Measurements from ENCODE around the gene TBCC.

Gene TBCC

DNA sequence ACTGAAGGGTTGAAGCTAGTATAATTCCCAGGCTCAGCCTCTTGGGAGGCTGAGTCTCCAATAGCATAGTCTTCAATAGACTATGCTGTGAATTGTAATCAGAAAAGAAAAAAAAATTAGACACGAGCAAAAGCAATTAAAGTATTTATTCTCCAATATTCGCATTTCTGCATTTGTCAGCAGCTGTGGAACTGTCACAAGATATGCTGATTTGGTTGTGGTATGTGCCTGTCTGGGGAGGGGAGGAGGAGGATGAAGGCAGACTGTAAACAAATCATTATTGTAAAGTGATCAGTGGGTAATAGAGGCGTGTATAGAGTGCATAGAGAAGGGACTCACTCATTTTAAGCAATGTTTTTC lies 25.8 kb upstream of the TBCC start:
- no peak for DNase-seq (ENCODE audit: low spot score)

DNA sequence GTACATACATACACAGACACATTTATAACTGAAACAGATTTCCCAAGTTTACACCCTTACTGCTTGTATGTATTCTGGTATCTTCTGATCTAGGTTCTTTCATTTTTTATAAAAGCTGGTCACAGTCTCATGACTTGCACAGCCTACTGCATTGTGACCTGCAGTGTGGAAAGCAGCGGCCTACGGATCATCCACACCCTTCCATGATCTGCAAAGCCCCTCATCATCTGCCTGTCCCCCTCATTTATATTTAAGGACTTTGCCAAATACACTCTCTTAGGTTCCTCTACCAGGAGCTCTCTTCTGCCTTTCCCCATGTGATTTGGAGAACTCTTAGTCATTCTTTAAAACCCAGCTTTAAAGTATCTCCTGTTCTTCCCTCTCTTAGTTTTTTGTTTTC lies 23.9 kb upstream of the TBCC start:
- no peak for DNase-seq (ENCODE audit: low spot score)

DNA sequence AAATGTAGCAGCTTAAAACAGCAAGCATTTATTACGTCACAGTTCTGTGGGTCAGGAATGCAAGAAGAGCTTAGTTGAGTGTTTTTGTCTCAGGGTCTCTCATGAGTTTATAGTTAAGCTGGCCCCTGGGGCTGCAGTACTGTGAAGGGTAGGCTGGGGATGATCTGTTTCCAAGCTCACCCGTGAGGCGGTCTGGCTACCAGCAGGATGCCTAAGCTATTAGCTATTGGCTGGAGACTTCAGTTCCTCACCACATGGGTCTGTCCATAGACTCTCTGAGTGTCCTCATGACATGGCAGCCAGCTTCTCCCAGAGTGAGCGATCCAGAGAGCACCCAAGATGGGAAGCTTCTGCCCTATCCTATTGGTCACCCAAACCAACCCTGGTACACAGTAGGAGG lies 23.1 kb upstream of the TBCC start:
- no peak for DNase-seq (ENCODE audit: low spot score)

DNA sequence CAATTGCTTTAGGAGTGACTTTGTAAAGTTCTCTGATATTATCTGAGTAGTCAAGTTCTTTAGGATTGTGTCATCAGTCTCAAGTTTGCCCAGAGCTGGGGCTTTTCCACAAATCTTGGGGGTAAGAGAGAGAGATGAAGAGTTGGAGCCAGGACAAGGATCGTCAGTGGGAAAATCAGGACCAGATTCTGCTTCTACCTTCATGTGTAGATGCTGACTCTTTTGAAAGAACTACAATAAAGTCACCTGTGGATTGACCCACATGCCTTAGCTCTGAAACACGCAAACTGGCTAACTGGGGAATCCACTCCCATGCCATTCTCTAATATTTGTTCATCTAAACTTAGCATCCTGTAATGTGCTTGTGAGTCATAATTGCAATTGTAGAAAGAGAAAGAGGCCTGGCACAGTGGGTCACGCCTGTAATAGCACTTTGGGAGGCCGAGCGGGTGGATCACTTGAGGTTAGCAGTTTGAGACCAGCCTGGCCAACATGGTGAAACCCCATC lies 20.3 kb upstream of the TBCC start:
- no peak for DNase-seq (ENCODE audit: low spot score)

DNA sequence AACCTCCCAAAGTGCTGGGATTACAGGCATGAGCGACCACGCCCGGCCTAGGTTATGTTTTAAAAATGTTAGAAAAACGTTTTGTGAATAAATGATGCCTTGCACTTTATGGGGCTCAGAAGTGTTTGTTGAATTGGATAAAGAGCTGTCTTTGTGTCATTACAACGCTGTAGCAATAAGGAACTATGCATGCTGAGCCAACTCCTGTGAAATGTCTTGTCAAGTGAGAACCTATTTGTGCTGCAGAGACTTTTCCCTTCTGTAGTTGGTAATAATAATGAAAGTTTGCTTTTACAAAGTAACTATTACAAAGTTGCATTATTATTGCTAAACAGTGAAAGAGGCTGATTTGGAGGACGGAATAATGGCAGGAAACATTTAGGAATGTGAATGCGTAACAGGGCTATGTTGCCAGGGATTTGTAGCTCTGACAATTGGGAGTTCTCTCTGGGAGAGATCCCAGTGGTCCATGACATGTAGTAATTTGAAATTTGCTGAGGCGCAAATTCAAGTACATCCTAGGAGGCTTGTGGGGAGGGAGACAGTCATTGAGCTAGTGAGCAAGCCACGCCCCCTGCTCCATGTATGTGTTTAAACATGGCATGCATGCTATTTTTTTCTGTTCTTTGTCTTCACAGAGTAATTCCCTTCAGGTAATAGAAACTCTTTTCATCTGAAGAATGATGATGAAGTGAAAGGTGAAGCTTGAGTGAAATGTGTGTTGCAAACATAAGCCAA lies 19.2 kb upstream of the TBCC start:
- DNase-seq (ENCODE audit: low spot score): no peak

DNA sequence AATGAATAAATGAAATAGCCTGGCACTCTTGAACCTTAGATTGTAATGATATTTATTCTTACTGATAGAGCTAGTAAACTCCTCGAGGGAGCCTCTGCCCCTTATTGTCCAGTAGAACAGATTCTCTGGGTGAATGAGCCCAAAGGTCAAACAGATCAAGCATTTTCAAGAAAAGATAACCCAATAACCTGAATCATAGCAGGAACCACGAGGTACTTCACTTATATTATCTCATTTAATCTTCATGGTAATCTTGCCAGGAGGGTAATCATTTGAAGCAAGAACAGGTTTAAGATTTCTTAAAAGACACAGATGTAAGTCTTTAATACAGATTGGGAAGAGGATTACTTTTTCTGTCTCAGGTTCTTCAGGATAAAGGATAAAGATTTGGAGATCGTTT lies 17.0 kb upstream of the TBCC start:
- DNase-seq (ENCODE audit: low spot score): no peak

DNA sequence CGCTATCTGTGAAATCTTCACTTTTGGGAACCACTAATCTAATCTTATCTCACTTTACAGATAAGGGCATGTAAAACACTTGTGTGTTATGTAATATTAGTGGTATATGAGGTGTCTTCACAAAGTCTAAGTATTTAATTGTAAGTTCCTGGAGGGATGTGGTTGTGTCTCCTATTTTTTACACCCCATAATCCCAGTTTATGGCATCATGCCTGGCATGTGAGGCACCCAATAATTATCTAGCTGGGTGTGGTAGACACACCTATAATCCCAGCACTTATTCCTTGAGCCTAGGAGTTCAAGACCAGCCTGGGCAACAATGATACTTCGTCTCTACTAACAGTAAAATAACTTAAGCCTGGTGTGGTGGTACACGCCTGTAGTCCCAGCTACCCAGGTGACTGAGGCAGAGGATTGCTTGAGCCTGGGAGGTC lies 16.5 kb upstream of the TBCC start:
- DNase-seq (ENCODE audit: low spot score): no peak

DNA sequence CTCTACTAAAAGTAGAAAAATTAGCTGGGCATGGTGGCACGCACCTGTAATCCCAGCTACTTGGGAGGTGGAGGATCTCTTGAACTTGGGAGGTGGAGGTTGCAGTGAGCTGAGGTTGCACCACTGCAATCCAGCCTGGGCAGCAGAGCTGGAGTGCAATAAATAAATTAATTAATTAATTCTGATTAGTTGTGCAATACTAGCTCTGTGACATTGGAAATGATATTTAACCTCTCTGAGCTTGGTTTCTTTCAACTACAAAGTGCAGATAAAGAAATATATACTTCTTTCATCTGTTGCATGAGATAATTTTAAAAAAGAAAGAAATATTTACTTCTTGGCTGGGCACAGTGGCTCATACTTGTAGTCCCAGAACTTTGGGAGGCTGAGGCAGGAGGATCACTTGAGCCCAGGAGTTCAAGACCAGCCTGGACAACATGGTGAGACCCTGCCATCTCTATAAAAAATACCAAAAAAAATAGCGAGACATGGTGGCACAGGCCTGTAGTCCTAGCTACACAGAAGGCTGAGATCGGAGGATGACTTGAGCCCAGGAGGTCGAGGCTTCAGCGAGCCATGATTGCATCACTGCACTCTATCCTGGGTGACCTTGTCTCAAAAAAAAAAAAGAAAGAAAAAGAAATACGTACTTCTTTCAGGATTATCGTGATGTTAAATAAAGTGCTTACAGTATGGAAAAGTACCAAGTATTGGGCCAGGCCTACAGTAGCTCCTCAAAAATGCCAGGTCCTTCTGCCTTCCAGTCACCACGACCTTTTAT lies 15.6 kb upstream of the TBCC start:
- DNase-seq (ENCODE audit: low spot score): no peak

DNA sequence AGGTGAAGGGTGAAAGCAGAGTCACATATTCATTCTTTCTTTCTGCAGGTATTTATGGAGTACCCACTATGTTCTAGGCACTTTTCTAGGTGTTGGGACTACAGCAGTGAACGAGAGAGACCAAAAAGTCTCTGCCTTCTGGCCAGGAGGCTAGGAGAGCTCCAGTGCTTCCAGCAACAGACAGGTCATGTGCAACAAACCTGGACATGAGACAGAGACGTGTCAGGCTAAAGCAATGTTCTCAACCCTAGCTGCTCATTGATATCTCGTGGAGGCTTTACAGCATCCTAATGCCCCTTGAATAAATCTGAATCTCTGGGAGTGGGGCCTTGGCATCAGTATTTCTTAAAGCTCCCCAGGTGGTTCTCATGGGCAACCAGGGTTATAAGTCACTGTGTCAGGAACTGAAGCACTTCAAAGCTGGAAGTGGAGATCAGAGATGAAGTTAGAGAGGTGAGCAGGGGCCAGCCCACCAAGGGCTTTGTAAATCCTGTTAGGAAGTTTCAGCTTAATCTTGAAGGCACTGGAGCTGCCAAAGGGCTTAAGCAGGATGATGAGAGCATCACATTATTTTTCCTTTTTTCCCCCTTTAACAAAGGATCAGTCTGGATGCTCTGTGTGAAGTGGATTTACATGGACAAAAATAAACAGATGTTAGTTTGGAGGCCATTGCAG lies 13.0 kb upstream of the TBCC start:
- DNase-seq (ENCODE audit: low spot score): no peak

DNA sequence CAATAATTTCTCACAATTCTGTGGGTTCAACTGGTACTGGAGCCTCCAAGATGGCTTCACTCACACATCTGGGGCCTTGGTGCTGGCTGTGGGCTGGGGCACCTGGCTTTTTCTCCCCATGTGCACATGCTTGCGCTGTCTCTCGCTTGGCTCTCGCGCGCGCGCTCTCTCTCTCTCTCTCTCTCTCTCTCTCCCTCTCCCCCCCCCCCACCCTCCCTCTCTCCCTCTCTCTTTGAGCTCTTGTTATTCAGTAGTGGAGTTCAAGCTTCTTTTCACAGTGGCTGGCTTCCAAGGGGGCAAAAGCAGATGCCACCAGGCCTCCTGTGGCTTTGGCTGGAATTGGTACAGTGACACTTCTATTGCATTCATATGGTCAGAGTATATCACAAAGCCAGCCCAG lies 10.8 kb upstream of the TBCC start:
- DNase-seq (ENCODE audit: low spot score): no peak

DNA sequence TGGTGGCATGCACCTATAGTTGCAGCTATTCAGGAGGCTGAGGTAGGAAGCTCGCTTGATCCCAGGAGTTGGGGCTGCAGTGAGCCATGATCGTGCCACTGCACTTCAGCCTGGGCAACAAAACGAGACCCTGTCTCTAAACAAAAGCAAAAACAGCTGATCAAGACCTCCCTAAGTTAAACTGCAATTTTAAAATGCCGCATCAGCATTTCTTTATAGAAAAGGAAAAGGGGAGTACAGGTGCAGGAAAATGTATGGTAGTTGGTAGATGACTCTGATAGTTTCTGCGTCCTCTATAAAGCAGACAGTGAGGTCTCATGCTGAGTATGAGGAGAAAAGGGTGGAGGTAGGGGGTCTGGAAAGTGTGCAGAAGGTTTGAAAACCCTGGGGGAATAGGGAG lies 8.9 kb upstream of the TBCC start:
- DNase-seq (ENCODE audit: low spot score): no peak

DNA sequence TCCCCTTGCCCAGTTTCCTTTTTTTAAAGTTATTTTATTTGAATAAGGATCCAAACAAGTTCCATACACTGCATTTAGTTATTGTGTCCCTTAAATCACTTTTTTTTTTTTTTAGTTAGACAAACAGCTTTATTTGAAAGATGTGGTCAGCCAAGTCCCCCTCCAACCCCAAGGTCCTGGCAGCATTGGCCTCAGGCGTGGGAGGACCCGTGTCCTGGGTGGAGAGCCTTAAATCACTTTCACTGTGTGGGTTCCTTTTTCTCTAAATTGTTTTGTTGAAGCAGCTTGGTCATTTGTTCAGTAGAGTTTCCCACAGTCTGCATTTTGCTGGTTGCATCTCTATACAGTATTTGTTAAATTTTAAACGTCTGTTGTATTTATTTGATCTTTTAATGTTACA lies 5.2 kb upstream of the TBCC start:
- DNase-seq (ENCODE audit: low spot score): no peak

DNA sequence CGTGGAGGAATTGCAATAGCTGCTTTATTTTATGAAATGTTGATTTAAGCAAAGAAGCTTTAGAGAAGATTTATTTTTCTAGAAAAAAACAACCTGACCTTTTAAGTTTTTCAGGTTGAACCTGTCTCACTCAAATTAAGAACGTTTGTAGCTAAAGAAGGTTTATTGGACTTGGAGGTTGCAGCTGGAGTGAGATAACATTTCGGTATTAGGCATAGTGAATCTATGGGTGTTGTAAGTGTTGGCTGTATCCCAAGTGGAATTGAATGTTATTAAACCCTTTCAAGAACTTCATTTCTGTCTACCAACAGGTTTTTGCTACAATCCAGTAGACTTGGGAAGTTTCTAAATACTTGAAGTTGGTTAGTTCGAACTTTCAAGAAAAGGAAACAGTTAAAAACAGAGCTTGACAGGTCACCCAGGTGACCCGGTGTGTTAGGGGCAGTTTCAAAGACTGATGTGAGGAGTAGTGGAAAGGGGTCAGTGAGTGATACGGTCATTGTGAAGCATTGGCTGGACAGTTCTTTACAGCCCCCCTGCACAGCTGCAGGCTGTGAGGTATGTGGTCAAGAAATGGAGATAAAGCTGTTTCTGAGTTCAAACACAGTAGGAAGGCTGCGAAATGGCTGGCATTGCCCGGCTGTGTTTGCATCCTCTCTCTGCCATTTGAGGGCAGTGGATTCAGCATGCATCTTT lies 2.4 kb upstream of the TBCC start:
- no peak for DNase-seq (ENCODE audit: low spot score)

DNA sequence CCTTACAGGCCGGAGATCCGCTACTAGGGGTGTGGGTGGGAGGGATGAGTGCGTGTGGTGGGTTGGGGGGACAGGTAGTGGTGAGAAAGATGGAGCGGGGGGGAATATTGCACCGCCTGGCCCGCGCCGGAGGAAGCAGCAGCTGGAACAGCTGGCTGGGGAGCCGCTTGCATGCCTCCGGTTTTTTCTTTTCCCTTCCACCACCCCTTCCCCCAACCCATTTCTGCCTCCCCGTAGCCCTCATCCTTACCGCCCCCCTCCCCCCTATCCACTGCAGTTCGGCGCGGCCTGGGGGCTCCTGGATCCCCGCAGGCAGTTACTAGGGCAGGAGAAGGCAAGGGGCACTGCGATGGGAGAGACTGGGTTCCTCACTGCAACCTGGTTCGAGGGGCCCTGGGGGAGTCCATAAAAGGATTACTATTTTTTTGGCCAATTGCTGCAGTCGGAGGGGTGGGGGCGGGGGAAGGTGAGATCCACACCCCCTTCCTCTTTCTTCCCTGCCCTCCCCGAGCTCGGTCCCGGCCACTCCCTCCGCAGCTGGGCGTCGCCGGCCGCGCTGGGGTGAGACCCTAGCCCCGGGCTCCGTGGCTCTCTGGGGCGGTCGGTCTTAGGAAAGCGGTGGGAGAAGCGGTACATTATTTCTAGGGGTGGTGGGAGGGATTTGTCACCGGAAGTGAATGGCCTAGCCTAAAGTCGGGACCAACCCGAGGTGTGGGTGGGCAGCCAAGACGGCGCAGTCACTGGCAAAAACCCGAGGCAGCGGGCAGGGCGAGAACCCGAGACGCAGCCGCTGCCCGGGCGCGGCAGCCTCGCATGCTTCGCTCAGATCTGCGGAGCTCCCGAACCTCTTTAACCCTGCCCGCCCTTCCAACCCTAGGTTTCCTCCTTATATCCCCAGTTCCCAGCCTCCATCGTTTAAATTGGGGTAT lies 824 bp upstream of the TBCC start:
- DNase-seq (ENCODE audit: low spot score): peak; percentile 78

DNA sequence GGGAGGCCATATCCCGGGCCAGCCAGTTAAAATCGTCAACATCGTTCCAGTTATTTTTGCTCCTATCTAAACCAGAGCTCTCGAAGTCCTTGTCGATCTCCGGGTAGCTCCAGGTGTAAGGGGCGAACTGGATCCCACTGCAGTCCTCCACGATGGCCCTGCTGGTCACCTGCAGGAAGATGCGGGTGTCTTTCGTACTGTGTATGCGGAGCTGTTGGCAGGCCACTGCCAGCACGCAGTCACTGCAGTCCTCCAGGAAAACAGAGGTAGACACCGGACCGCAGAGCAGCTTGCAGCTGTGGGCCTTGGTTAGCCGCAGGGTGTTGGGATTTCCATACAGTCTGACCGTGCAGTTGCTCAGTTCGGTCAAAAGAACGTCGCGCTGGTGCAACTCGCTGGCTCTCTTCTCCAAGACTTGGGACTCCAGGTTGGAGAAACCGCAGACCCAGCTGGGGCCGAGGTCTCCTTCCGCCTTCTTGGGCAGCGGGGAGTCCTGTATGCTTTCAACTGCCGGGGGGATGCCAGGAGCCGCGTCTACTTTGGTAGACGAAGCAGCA lies 742 bp downstream of the TBCC start:
- DNase-seq (ENCODE audit: low spot score): no peak

DNA sequence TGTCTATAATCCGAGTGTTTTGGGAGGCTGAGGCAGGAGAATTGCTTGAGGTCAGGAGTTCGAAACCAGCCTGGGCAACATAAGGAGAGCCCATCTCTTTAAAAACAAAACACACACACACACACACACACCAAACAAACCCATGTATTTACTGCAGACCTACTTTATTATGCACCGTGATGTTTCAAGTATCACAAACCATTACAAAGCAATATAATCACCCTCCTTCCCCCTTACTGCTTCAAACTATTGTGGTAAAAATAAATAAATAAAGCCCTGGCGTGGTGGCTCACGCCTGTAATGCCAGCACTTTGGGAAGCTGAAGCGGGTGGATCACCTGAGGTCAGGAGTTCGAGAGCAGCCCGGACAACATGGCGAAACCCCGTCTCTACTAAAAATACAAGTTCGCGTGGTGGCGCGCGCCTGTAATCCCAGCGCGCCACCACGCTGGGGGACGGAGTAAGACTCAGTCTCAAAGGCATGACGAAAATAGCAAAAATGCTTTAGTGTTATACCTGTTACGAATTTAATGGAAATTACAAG lies 1.5 kb downstream of the TBCC start:
- no peak for DNase-seq (ENCODE audit: low spot score)

DNA sequence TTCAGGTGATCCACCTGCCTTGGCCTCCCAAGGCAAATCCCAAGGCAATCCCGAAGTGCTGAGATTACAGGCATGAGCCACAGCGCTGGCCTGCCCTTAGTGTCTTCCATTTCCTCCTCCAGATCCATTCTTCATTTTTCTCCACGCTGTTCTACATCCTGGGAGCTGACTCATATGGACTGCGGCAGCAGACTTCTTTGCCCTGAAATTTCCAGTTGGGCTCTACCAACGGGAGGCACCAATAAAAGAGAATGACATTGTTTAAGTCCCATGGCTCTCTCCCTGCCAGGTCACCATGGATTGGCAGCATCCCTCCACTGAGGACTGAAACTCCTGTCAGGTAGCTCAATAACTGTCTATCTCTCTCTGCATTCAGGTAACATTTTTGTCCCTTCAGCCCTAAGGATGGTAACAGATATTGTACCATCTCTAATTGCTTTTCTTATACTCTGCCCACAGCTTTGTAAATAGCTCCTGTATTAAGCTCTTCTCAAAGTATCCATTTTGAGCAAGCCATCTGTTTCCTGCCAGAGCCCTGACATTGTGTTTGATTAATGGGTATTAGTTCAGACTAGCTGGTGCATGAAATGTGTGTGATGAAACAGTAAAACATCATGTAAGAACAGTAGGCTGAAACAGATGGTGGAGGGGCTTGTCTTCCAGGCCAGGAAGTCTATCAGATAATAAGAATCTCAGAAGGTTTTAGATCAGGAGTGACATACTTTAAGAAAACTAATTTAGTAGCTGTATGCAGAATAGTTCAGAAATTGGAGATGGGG lies 3.6 kb downstream of the TBCC start:
- DNase-seq (ENCODE audit: low spot score): no peak

DNA sequence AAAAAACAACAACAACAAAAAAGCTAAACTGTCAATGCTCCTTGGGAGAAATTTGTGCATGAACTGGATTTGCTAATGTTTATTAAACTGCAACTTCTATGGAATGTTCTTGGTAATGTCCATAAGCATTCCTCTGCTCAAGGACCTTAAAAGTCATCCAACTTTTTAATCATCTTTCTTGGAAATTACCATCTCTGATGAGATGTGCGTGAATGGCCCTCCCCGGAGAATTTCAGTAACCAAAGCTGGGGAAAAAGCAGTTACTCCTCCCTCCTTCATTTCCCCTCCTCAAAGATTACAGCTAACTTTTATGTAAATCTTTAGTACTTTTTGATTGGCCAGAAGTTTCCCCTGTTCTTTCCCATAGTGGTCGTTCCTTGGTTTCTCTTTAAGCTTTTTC lies 5.2 kb downstream of the TBCC start:
- DNase-seq (ENCODE audit: low spot score): no peak

DNA sequence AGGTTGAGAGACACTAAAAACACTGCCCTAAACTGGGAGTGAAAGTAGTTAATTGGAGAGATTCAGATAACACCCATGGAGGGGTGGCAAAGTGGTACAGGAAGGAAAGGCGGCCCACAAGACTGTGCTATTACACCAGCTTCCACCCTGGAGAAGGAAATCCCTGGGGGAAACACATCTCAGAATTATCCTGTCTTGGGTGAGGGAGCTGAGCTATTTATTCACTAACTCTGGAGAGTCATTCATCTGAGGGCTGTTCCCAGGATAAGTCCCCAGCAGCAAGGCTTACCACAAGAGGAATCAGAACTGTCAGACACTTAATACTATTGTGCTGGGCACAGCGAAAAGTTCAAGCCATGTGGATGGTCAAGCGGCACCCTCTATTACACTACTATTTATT lies 9.9 kb downstream of the TBCC start:
- no peak for DNase-seq (ENCODE audit: low spot score)

Measured in HuH-7.5 (cell line).